SH-SY5Y (cell line): Measurements from ENCODE around the gene RPS19BP1.
A peak's percentile ranks its signal among the peaks of the same experiment; 100 is the strongest.

ENCODE experiments used
- GATA2 ChIP-seq: IDR thresholded peaks from 2 replicates; pipeline ENCODE4 v1.6.1; 2011; ENCODE audit warnings: mild to moderate bottlenecking, low read depth, low read length
- GATA3 ChIP-seq: IDR thresholded peaks from 2 replicates; pipeline ENCODE4 v1.6.1; 2011; ENCODE audit warnings: low read depth, mild to moderate bottlenecking, low read length, moderate library complexity

The RPS19BP1 gene

DNA sequence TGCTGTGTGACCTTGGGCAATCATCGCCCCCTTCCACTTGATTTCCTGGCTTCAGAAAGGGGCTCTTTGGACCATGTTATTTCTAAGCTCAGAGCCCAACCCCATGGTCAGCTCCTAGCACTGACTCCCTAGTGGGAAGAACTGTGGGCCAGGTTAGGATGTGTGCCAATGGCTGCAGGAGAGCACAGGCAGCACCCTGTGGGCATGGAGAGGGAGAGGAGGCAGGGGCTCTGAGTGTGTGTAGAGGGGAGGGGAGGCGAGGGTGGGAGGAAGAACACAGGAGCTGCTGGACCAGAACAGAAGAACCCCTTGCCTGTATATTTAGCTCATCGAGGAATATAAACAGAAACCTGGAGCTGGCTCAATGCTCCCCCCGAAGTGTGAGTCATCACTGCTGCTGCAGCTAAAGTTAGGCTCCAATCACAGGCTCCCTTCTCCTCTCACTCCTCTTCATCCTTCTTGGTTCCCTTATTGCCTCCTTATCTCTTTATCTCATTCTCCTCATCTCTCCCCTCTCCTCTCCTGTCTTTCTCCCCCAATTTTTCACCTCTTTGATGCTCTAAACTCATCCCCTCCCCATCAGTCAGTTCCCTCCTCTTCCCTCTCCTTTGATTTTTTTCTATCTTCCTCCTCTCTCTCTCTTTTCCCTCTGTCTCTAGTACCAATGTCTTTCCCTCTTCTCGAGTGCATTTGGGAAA lies 14.5 kb upstream of the RPS19BP1 start:
- no peak for TF ChIP-seq GATA2
- TF ChIP-seq GATA3 = no peak

DNA sequence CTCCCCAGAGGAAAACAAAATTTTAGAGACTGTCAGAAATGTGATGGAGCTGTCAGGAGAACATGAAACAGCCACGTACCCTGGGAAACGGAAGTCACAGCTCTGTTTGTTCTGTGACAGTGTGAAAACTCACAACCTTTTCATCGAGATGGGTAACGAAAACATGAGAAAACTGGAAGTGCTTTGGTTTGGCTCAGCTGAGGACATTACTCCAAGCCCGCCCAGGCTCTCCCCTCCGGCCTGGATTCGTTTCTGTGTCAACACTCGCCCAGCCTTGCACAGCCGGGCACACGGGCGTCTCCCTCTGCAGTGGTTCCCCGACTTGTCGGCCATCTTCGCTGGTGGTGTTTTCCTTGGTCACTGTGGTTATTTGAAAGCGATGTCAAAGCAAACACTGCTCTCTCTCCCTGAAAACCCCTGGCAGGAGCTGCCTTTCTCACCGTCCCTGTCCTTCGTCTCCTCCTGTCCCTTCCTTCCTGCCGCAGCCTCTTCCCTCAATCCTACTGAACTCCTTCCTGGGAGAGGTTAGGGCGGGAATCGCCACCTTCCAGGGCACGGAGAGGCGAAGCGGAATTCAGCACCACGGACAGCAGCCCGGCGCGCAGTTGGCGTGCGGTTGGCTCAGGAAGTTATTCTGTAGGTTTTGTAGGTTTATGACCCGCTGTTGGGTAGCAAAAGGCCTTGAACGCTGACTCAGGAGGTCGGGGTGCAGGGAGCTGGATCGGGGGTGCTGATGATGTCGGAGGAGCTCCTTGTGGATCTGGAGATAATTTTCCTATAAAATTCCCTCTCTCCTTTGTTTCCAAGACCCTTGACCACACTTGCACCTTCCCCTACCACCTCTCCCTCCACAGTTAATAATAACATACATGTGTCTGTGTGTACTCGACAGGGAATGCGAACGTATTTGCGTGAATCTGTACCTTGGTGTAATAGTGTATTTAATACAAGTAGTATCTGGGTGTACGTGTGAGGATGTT lies 13.1 kb upstream of the RPS19BP1 start:
- no peak for TF ChIP-seq GATA3
- TF ChIP-seq GATA2 = no peak

DNA sequence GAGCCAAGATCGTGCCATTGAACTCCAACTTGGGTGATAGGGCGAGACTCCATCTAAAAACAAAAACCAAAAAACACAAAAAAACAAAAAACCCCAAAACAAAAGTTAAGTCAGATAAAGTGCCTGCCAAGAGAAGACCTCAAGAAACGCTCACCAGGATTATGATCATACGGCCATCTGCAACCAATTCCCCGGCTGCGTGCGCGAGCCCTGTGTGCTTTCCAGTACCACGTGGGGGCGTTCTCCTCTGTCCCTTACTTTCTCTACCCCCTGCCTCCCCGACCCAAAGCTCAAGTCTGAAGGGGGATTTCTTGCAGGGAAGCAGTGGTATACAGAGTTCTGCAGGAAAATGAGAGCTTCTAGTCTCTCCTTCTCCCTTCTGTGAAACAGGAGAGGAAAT lies 10.5 kb upstream of the RPS19BP1 start:
- TF ChIP-seq GATA2 (no peak), GATA3 (no peak)

DNA sequence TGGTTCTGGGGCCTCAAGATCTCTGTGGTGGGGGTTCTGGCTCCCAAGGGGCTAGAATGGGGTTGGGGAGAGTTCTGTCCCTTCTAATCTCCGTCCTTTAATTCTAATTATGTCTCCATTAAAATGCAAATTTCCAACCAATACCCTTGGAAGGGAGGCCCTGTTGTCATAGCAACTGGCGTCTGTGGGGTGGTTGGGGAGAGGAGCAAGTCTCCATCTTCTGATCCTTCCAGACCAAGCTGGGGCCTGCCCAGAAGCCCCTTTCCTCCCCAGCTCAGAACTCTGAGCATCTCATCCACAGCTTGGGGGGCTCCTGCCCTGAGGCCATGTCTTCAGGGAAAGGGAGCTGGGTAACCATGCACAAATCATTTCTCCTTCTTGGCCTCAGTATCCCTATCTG lies 5.4 kb upstream of the RPS19BP1 start:
- TF ChIP-seq GATA2 (no peak), GATA3 (no peak)

DNA sequence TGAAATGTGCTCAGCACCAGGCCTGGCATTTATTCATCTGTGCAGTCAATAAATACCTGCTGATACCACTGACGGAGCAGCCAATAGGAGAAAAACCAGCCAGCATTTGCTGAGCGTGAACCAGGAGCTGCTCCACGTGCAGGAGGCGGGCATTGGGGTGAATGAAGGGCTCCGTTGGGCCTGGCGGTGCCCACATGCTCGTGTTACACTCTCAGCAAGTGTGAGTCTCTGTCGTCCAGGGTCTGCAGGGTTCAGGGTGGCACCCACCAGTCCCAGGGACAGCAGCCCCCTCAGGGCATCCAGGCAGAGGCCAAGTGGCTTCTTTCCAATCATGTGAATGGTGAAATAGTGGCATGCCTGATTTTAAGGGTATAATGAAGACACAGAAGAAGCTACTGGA lies 4.2 kb upstream of the RPS19BP1 start:
- TF ChIP-seq GATA3 = no peak
- TF ChIP-seq GATA2 = no peak

DNA sequence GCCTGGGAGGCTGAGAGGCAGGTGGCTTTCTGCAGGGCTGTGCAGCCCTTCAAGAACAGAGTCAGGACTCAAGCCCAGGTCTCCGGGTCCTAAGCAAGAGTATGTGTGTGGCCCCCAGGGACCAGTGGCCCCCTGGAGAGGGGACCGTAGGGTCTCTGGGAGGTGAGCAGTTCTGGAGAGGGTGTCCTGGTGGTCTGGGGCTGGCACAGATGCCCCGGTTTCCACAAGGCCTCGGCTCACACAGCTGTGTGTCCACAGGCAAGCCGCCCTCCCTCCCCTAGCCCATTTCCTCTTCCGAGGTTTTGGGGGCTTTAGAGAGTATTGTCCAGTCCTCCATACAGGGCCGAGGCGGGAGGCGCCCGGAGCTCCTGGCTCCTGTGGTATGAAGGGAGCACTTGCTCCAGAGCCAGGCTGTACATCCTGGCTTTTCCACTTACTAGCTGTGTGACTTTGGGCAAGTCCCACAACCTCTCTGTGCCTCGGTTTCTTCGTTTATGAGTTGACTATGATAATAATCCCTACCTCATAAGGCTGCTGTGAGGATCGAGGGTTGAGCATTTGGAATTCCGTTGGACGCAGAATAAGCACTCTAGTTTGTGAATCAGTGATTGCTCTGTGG lies 3.4 kb upstream of the RPS19BP1 start:
- TF ChIP-seq GATA2 (no peak), GATA3 (no peak)

DNA sequence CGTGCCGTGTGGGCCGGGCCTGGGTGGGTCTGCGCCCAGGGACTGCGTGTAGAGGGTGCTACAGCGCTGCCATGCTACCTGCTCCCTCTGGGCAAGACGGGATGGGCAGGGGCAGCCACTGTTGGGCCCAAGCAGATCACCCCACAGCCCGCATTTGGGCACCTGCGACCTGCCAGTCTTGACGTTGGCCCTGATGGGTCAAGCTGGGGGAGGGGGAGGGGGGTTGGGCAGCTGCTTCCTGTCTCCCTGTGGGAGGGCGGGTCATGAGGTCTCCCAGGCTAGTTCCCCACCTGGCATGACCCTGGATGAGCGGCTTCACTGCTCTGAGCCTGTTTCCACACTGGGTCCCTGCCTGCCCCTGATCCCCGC lies 2.8 kb upstream of the RPS19BP1 start:
- no peak for TF ChIP-seq GATA2
- no peak for TF ChIP-seq GATA3

GRCh38 chr22:39534591-39535356 lies 2.2 kb upstream of the RPS19BP1 start:
- peak; percentile 48 for TF ChIP-seq GATA2
- no peak for TF ChIP-seq GATA3

DNA sequence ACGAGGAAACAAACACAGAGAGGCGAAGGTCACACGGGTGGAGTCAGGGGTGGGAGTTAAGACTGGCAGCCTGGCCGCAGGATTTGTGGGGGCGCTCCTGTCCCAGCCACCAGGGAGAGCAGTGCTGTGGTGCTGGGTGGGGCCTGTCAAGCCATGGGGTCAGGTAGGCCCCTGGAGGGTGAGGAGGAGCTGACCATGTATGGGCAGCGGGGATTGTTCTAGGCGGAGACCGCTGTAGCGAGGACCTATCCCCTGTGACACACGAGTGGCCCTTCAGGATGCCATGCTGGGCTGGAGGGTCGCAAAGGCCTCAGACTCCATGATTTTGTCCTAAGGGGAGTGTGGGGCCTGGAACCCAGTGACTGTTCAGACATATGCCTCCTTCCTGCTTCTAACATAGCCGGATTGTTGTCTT lies 1.6 kb upstream of the RPS19BP1 start:
- TF ChIP-seq GATA2 (no peak), GATA3 (no peak)

- no peak for TF ChIP-seq GATA3
- no peak for TF ChIP-seq GATA2
These were observed 1.7 kb downstream of the RPS19BP1 start for GRCh38 chr22:39530692-39531331.

DNA sequence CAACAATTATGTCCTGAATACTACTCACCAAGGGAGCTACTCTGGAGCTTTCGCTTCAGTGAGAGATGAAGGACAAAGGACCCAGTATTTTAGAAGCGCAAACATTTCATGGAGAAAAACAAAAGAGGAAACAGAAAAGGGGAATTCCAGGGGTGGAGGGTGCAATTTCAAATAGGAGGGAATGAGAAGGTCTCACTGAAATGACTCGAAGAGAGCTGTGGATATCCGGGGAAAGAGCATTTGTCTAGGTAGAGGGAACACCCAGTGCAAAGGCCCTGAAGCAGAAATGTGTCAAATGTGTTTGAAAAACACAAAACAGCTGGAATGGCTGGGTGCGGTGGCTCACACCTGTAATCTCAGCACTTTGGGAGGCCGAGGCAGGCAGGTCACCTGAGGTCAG lies 2.4 kb downstream of the RPS19BP1 start:
- no peak for TF ChIP-seq GATA2
- no peak for TF ChIP-seq GATA3

GRCh38 chr22:39529487-39529851 lies 3.1 kb downstream of the RPS19BP1 start:
- TF ChIP-seq GATA3 = no peak
- TF ChIP-seq GATA2 = no peak

DNA sequence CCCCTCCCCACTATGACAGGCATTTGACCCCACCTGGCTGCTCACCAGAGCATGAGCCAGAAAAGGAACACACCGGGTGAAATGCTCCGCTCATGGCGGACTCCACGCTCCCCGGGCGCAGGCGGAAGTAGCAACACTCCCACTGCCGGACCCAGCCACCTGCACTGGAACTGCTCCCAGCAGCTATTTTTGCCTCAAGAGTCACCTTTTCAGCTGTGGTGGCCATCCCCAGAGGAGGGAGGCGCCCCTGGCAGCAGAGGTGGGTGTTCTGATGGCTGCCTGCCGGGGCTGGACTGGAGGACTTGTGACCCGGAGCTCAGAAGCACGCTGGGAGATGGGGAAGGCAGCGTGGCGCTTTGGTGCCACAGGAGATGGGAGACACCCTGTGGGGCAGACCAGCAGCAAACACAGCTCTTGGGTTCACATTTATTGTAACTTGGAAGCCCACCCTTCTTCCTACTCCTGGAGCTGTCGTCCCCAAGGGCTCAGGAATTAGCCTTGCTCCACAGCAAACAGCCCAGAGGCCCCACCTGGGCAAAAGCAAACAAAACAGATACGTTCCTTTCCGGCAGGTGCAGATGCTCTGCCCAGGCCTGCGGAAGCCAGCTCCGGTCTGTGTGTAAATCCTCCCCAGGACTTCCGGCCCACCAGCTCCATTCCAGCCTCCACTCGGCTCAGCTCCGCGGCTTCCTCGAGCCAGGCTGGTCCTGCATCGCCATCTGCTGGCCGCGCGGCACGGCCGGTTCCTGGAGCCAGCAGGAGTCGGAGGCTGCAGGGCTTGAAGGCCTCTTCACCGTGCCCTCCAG lies 3.7 kb downstream of the RPS19BP1 start:
- TF ChIP-seq GATA3 (no peak), GATA2 (no peak)
